GM23248 (cell line): ENCODE data around the gene ADRA1B. TPM values are rescaled to one million over a fixed set of nuclear protein-coding genes. Genes with fewer than 3 reads are reported as not detected.

Experiments
- DNase-seq: peaks from one replicate; pipeline ENCODE4 v3.0.0-alpha.2; 2015
- H2AFZ ChIP-seq: fragments of 200-600 bp; sonication (generic); 2 replicates; pipeline ENCODE4 v1.6.1; 2016; ENCODE audit warnings: antibody characterized with exemption
- H3F3A ChIP-seq: fragments of 200-600 bp; sonication (generic); 2 replicates; pipeline ENCODE4 v1.6.1; 2016; ENCODE audit warnings: mild to moderate bottlenecking, antibody characterized with exemption, mixed run types; ENCODE audit not compliant: insufficient read depth
- H3K27ac ChIP-seq: fragments of 200-600 bp; sonication (generic); 2 replicates; pipeline ENCODE4 v1.5.1; 2016; ENCODE audit warnings: mild to moderate bottlenecking
- H3K27me3 ChIP-seq: fragments of 200-600 bp; sonication (generic); replicated peaks from 2 replicates; pipeline ENCODE4 v1.6.1; 2016; ENCODE audit warnings: mild to moderate bottlenecking; ENCODE audit not compliant: insufficient read depth
- H3K36me3 ChIP-seq: fragments of 200-600 bp; sonication (generic); 2 replicates; pipeline ENCODE4 v1.6.1; 2016; ENCODE audit warnings: low read depth, mild to moderate bottlenecking
- H3K4me1 ChIP-seq: fragments of 200-600 bp; sonication (generic); 2 replicates; pipeline ENCODE4 v1.6.1; 2016; ENCODE audit warnings: mild to moderate bottlenecking; ENCODE audit not compliant: insufficient read depth
- H3K4me2 ChIP-seq: fragments of 200-600 bp; sonication (generic); one replicate; pipeline ENCODE4 v1.6.1; 2016; ENCODE audit warnings: mild to moderate bottlenecking; ENCODE audit not compliant: unreplicated experiment
- H3K4me3 ChIP-seq: fragments of 200-600 bp; sonication (generic); 2 replicates; pipeline ENCODE4 v1.5.1; 2016; ENCODE audit warnings: mild to moderate bottlenecking
- H3K79me2 ChIP-seq: fragments of 200-600 bp; sonication (generic); 2 replicates; pipeline ENCODE4 v1.6.1; 2016; ENCODE audit warnings: mild to moderate bottlenecking; ENCODE audit not compliant: insufficient read depth
- H3K9ac ChIP-seq: fragments of 200-600 bp; sonication (generic); 2 replicates; pipeline ENCODE4 v1.6.1; 2016; ENCODE audit warnings: mild to moderate bottlenecking
- H3K9me2 ChIP-seq: fragments of 200-600 bp; sonication (generic); 2 replicates; pipeline ENCODE4 v1.6.1; 2016; ENCODE audit warnings: mixed run types, mild to moderate bottlenecking, moderate library complexity; ENCODE audit not compliant: insufficient read depth
- H3K9me3 ChIP-seq: fragments of 200-600 bp; sonication (generic); one replicate; pipeline ENCODE4 v1.6.1; 2017; ENCODE audit warnings: low read depth
- H4K20me1 ChIP-seq: fragments of 200-600 bp; sonication (generic); 2 replicates; pipeline ENCODE4 v1.6.0; 2016; ENCODE audit not compliant: insufficient read depth
- EZH2 ChIP-seq: fragments of 200-600 bp; sonication (generic); IDR thresholded peaks from 2 replicates; pipeline ENCODE4 v1.6.1; 2018; ENCODE audit warnings: antibody characterized with exemption, mild to moderate bottlenecking; ENCODE audit not compliant: insufficient read depth, poor library complexity, severe bottlenecking
- EZH2phosphoT487 ChIP-seq: fragments of 200-600 bp; sonication (generic); IDR thresholded peaks from 2 replicates; pipeline ENCODE4 v1.6.1; 2018; ENCODE audit warnings: antibody characterized with exemption, moderate library complexity, mild to moderate bottlenecking, low read depth; ENCODE audit not compliant: insufficient read depth
- WGBS, 2 experiments: methylation state at CpG; one replicate each; pipeline ENCODE4 v1.1.6; 2015 to 2017; ENCODE audit warnings: low lambda C conversion rate in 2 of 2, low coverage in 1 of 2; ENCODE audit errors: missing lambda C conversion rate in 2 of 2; 5-methylcytosine and 5-hydroxymethylcytosine counted together
- in situ Hi-C: fragments of 300-500 bp; cut with MboI; formaldehyde crosslinking; loops from 2 replicates; pipeline ENCODE4 v1.15.0; 2020
- polyA plus RNA-seq: library from polyadenylated mRNA; unstranded; fragments of >200 nt; fragmentation: Nextera tagmentation; extraction: Ambion mirVana; gene quantifications from 2 replicates; pipeline ENCODE4 v1.2.1, GENCODE V29; 2016
- total RNA-seq: library from RNA; depleted of rRNA; stranded (reverse); fragments of >200 nt; shearing (Covaris generic); gene quantifications from 2 replicates; pipeline ENCODE4 v1.2.3, GENCODE V29; 2014

ADRA1B gene
- total and polyA plus RNA-seq, 2 experiments from 2014 or later, result 0.32 TPM; not detected in 1

DNA sequence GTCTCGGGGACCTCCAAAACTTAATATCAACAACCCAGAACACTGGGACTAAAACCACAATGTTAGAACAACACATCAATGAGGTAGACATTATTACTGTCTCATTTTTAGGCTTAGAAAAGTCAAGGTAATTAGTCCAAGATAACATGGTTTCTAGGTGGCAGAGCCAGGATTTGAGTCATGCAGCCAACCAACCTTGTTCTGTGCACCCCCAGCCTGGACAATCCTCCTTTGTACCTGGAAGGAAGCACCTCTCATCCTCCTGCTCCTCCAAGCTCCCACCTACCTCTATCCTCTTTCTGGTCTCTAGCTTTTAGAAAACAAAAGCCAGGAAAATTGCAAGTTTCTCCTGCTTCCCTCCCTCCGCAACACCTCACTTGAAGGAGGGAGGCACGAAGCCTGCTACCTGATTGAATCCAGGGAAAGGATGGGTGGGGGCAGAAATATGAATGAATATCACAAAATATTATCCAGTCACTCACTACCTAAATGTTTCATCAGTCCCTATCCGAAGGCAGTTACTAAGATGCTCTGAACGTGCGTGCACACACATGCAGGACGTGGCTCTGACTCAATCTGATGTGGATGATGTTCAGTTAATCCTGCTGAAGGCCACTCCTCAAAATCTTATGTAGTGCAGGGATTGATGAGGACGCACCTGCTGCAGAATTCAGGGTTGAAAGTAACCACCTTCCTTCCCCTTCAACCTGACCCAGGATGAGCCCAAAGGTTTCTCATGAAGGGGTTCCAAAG, 66.3 kb downstream of the ADRA1B start:
- H3K4me2 ChIP-seq, result no peak overlapping the region
- 0 out of 2 replicates have a peak, but pooled peaks cover 5% of the 10 kb centered on the region for H3K27me3 ChIP-seq
- H3F3A ChIP-seq, result no peaks in the 10 kb centered on the region
- H3K9me2 ChIP-seq, result no peaks in the 10 kb centered on the region
- H4K20me1 ChIP-seq, result no peaks in the 10 kb centered on the region
- H3K4me1 ChIP-seq, result peaks cover 19% of the 10 kb centered on the region
- H3K79me2 ChIP-seq, result no peaks in the 10 kb centered on the region
- no peak overlapping the region for H3K27ac ChIP-seq
- in situ Hi-C loops, result loop anchor here (25.0 kb wide), 1 partner anchor 820 kb away; no protein-coding TSS in a partner anchor
- no peak for TF ChIP-seq EZH2phosphoT487
- no peak for TF ChIP-seq EZH2
- no peaks in the 10 kb centered on the region for H3K9me3 ChIP-seq
- H3K4me3 ChIP-seq, result no peak overlapping the region
- H3K36me3 ChIP-seq, result no peaks in the 10 kb centered on the region
- WGBS, 2 experiments, result 93 to 94% methylated on average over 8 of the region's 8 CpGs
- H3K9ac ChIP-seq, result no peak overlapping the region
- H2AFZ ChIP-seq, result no peak overlapping the region
- no peak for DNase-seq

DNA sequence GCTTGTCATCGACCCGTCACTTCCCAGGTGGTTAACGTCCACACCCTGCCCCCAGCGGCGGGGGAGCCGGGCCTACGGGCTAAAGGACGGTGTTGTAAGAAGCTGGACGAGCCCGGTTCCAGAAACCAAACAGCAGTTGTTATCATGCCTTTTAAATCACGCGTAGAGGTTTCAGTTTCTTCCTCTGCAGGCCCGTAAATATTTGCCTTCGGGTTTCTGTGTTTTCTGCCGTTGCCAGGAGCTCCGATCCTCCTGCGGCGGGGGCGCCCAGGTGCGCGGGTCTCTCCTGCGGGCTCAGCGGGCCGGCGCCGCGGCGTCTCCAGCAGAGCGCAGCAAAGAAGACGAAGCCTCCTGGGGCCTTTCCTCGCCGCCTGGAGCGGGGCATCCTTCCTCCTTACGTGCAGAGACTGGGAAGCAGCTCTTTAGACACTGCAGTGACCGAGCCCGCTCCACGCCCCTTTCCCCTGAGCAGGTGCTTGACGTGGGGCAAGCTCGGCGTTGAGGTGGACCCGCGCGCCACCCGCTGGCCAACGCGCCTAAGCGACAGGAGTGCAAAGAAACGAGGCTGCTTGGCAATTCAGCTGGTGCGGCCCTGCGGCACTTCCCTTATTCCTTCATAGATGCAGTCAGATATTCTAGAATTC, 70.9 kb downstream of the ADRA1B start:
- Histone ChIP-seq H2AFZ (peak overlapping the region; percentile 63), H3K79me2 (no peaks in the 10 kb centered on the region), H3K9ac (no peak overlapping the region), H3K27ac (no peak overlapping the region), H3K36me3 (no peaks in the 10 kb centered on the region), H3K4me1 (peaks cover 10% of the 10 kb centered on the region), H3K9me2 (no peaks in the 10 kb centered on the region), H3K4me2 (peak overlapping the region; percentile 67), H3F3A (no peaks in the 10 kb centered on the region), H3K27me3 (peaks cover 8% of the 10 kb centered on the region; the same call in 1 of the 2 replicates), H3K4me3 (peak overlapping the region; percentile 70), H3K9me3 (no peaks in the 10 kb centered on the region), H4K20me1 (no peaks in the 10 kb centered on the region)
- TF ChIP-seq EZH2phosphoT487, result no peak
- no peak for TF ChIP-seq EZH2
- DNase-seq, result peak; percentile 82
- in situ Hi-C loops, result loop anchor here (25.0 kb wide), 1 partner anchor 825 kb away; no protein-coding TSS in a partner anchor
- 2 to 3% methylated on average over 49 to 50 of the region's 50 CpGs for WGBS, 2 experiments

GRCh38 chr5:159990506-159990905, 74.2 kb downstream of the ADRA1B start:
- no peaks in the 10 kb centered on the region for H3F3A ChIP-seq
- H4K20me1 ChIP-seq, result no peaks in the 10 kb centered on the region
- no peaks in the 10 kb centered on the region for H3K79me2 ChIP-seq
- H3K9ac ChIP-seq, result no peak overlapping the region
- WGBS, 2 experiments, result 67 to 74% methylated on average over 2 of the region's 2 CpGs
- DNase-seq, result peak; percentile 30
- TF ChIP-seq EZH2, result no peak
- no peak for TF ChIP-seq EZH2phosphoT487
- H3K36me3 ChIP-seq, result no peaks in the 10 kb centered on the region
- no peak overlapping the region for H2AFZ ChIP-seq
- in situ Hi-C loops, result loop anchor here (10.0 to 25.0 kb wide), 2 partner anchors 696 to 828 kb away; no protein-coding TSS in a partner anchor
- H3K27me3 ChIP-seq, result peaks cover 8% of the 10 kb centered on the region
- H3K9me2 ChIP-seq, result no peaks in the 10 kb centered on the region
- no peak overlapping the region for H3K4me3 ChIP-seq
- H3K4me1 ChIP-seq, result no peaks in the 10 kb centered on the region
- H3K27ac ChIP-seq, result no peak overlapping the region
- no peaks in the 10 kb centered on the region for H3K9me3 ChIP-seq
- H3K4me2 ChIP-seq, result no peak overlapping the region

- no peaks in the 10 kb centered on the region for H4K20me1 ChIP-seq
- H3K79me2 ChIP-seq, result no peaks in the 10 kb centered on the region
- no peaks in the 10 kb centered on the region for H3K4me1 ChIP-seq
- no peak overlapping the region for H3K9ac ChIP-seq
- no peak overlapping the region for H3K4me2 ChIP-seq
- H3K4me3 ChIP-seq, result no peak overlapping the region
- H3K36me3 ChIP-seq, result no peaks in the 10 kb centered on the region
- TF ChIP-seq EZH2 (no peak), EZH2phosphoT487 (no peak)
- DNase-seq, result peak; percentile 13
- in situ Hi-C loops, result loop anchor here (10.0 to 25.0 kb wide), 2 partner anchors 698 to 830 kb away; no protein-coding TSS in a partner anchor
- H3K9me3 ChIP-seq, result no peaks in the 10 kb centered on the region
- no peaks in the 10 kb centered on the region for H3F3A ChIP-seq
- H3K27me3 ChIP-seq, result peaks cover 8% of the 10 kb centered on the region
- WGBS, 2 experiments, result 58 to 72% methylated on average over 1 of the region's 1 CpG
- no peaks in the 10 kb centered on the region for H3K9me2 ChIP-seq
- no peak overlapping the region for H3K27ac ChIP-seq
- H2AFZ ChIP-seq, result no peak overlapping the region
These were observed 76.3 kb downstream of the ADRA1B start for GRCh38 chr5:159992566-159992965.
